Activated CD4-positive, alpha-beta T cell treated with anti-CD3 and anti-CD28 coated beads, Interleukin-2, Interleukin-4, amounts not matched to agents 100 ng/mL and 50 ng/mL, durations not matched to agents 16 hours and 8 hours (primary cell): Measurements from ENCODE around the gene LIMK2.
A peak's percentile ranks its signal among the peaks of the same experiment; 100 is the strongest.
"Not testable (repeated sequence)": the region's sequence is repeated elsewhere in the genome, so short reads cannot be mapped to it uniquely, and the experiment has no call there.

Experiments used
- DNase-seq: peaks from one replicate; pipeline ENCODE4 v3.0.0-alpha.2; 2020; ENCODE audit warnings: low spot score

The LIMK2 gene

GRCh38 chr22:31244046-31244942 is 32.2 kb downstream of the LIMK2 start:
- no peak for DNase-seq

GRCh38 chr22:31244943-31245451 is 32.9 kb downstream of the LIMK2 start:
- DNase-seq = no peak

GRCh38 chr22:31245998-31246397 is 33.9 kb downstream of the LIMK2 start:
- DNase-seq = not testable (repeated sequence)

- no peak for DNase-seq
Measured at GRCh38 chr22:31246687-31247086, 34.6 kb downstream of the LIMK2 start.

GRCh38 chr22:31247726-31248125 is 35.6 kb downstream of the LIMK2 start:
- no peak for DNase-seq

- peak; percentile 54 for DNase-seq
Measured at GRCh38 chr22:31248138-31248745, 36.1 kb downstream of the LIMK2 start.

GRCh38 chr22:31248965-31249958 is 37.2 kb downstream of the LIMK2 start:
- DNase-seq = no peak

- DNase-seq = no peak
Measured at GRCh38 chr22:31250740-31251600, 38.9 kb downstream of the LIMK2 start.

- DNase-seq = no peak
Measured at GRCh38 chr22:31253949-31254348, 41.9 kb downstream of the LIMK2 start.

- DNase-seq = no peak
Measured at GRCh38 chr22:31259798-31260473, 47.8 kb downstream of the LIMK2 start.

- DNase-seq = no peak
Measured at GRCh38 chr22:31260474-31260856, 48.4 kb downstream of the LIMK2 start.

- no peak for DNase-seq
Measured at GRCh38 chr22:31262312-31263133, 50.4 kb downstream of the LIMK2 start.

GRCh38 chr22:31263896-31264640 is 52.0 kb downstream of the LIMK2 start:
- no peak for DNase-seq

- no peak for DNase-seq
Measured at GRCh38 chr22:31268281-31268680, 56.2 kb downstream of the LIMK2 start.

- no peak for DNase-seq
Measured at GRCh38 chr22:31269892-31270579, 57.9 kb downstream of the LIMK2 start.

GRCh38 chr22:31271026-31271425 is 58.9 kb downstream of the LIMK2 start:
- DNase-seq = no peak

- DNase-seq = no peak
Measured at GRCh38 chr22:31271485-31271884, 59.4 kb downstream of the LIMK2 start.
